Heart left ventricle (tissue), 13 donors: Measurements from ENCODE around the gene VDR.

Experiments
- CTCF ChIP-seq, 12 donors: fragments of 200-600 bp; sonication (generic) in 4 of 12; IDR thresholded peaks; one replicate each; pipeline versions ENCODE4 v1.5.0 to v1.8.0; 2018 to 2022; ENCODE audit warnings: antibody characterized with exemption in 12 of 12, mild to moderate bottlenecking in 5 of 12
- POLR2A ChIP-seq, 2 donors: fragments of 450-650 bp; IDR thresholded peaks; one replicate each; pipeline ENCODE4 v1.6.1; 2017; ENCODE audit warnings: antibody characterized with exemption in 2 of 2, mild to moderate bottlenecking in 2 of 2, moderate library complexity in 2 of 2
- donor health status: ischemic (EF 13 %, LVEDD 7.1; RV severe dilation, severe dysfunction).
- donor health status: DM: no; HTN: yes; CAD: no.
- donor health status: DM: no; HTN: no; CAD: no.
- donor health status: ischemic (EF 25% LVEDD 6.9; RV normal size, moderate dysfunction).
- donor health status: ischemic (EF 25% LVEDD 5.7; RV mildly dilated, moderate dysfunction).
- donor health status: ischemic (EF 35%, LVEDD 5.7; RV mildly dilated, moderate dysfunction).
- donor health status: nonischemic (EF 11% LVEDD 7.7; RV severe dilation, severe dysfunction).
- donor health status: DM: yes; HTN: yes; CAD: no.
- donor health status: PGD.
- donor health status: ischemic (EF 29% LVEDD 5.4; RV normal size, mild dysfunction).
- donor health status: nonischemic (EF 23%, LVEDD 6.1; RV moderate dilation, normal function).

GRCh38 chr12:47903151-47903611 lies 1.6 kb downstream of the VDR start:
- TF ChIP-seq CTCF (IDR thresholded peaks at IDR 0.05) (no peak), POLR2A (IDR thresholded peaks at IDR 0.05) (no peak)
